GM12891 (cell line): ENCODE data around the gene RANBP1.

ENCODE experiments used
- POLR2A ChIP-seq: IDR thresholded peaks from 2 replicates; pipeline ENCODE4 v1.6.1; 2011; ENCODE audit warnings: low read depth, low read length, control low read depth
- POLR2AphosphoS5 ChIP-seq: IDR thresholded peaks from 2 replicates; pipeline ENCODE4 v1.6.1; 2011; ENCODE audit warnings: low read depth, low read length, control low read depth
- SPI1 ChIP-seq: IDR thresholded peaks from 2 replicates; pipeline ENCODE4 v1.6.1; 2011; ENCODE audit warnings: low read depth, low read length, control low read depth
- TAF1 ChIP-seq: IDR thresholded peaks from 2 replicates; pipeline ENCODE4 v1.6.1; 2011; ENCODE audit warnings: low read depth, low read length, control low read depth

GRCh38 chr22:20128902-20129746, 13.2 kb downstream of the RANBP1 start:
- TF ChIP-seq POLR2AphosphoS5 (0 out of 2 replicates have a peak, but pooled peaks have one; percentile 6), TAF1 (no peak), POLR2A (no peak), SPI1 (no peak)
